ENCODE measurements around the gene TAX1BP3. TPM values are rescaled to one million over a fixed set of nuclear protein-coding genes. Genes with fewer than 3 reads are reported as not detected.

Gene TAX1BP3
- total and polyA plus RNA-seq, 2 of the 13 experiments (the other 11 are each of a cell fraction or from before 2014, with no cell fraction given) = 16.7 to 45.1 TPM

GRCh38 chr17:3635474-3636153 is 32.8 kb downstream of the TAX1BP3 start (continued):
- TF ChIP-seq, protein P1, sequence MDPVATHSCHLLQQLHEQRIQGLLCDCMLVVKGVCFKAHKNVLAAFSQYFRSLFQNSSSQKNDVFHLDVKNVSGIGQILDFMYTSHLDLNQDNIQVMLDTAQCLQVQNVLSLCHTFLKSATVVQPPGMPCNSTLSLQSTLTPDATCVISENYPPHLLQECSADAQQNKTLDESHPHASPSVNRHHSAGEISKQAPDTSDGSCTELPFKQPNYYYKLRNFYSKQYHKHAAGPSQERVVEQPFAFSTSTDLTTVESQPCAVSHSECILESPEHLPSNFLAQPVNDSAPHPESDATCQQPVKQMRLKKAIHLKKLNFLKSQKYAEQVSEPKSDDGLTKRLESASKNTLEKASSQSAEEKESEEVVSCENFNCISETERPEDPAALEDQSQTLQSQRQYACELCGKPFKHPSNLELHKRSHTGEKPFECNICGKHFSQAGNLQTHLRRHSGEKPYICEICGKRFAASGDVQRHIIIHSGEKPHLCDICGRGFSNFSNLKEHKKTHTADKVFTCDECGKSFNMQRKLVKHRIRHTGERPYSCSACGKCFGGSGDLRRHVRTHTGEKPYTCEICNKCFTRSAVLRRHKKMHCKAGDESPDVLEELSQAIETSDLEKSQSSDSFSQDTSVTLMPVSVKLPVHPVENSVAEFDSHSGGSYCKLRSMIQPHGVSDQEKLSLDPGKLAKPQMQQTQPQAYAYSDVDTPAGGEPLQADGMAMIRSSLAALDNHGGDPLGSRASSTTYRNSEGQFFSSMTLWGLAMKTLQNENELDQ (CRISPR knock-in tag; IDR thresholded peaks at IDR 0.05; ENCODE audit: borderline replicate concordance) = no peak
- TF ChIP-seq MYPOP (CRISPR knock-in tag; IDR thresholded peaks at IDR 0.05) (no peak), ZNF572 (CRISPR knock-in tag; IDR thresholded peaks at IDR 0.05) (no peak), TSC22D2 (CRISPR knock-in tag; IDR thresholded peaks at IDR 0.05; ENCODE audit: borderline replicate concordance) (no peak), ZNF558 (CRISPR knock-in tag; IDR thresholded peaks at IDR 0.05; ENCODE audit: borderline replicate concordance) (no peak), ZNF136 (CRISPR knock-in tag; IDR thresholded peaks at IDR 0.05; ENCODE audit: low read depth) (no peak), ZNF10 (CRISPR knock-in tag; IDR thresholded peaks at IDR 0.05; ENCODE audit: borderline replicate concordance, low read depth) (no peak), SIX1 (CRISPR knock-in tag; IDR thresholded peaks at IDR 0.05; ENCODE audit: borderline replicate concordance) (no peak), POLR2AphosphoS2 (IDR thresholded peaks at IDR 0.05; ENCODE audit: low read depth, low read length) (no peak), ZNF44 (CRISPR knock-in tag; IDR thresholded peaks at IDR 0.05) (no peak), CEBPZ (IDR thresholded peaks at IDR 0.05; ENCODE audit: low read length) (no peak), SSRP1 (CRISPR knock-in tag; IDR thresholded peaks at IDR 0.05) (no peak), ZNF343 (CRISPR knock-in tag; IDR thresholded peaks at IDR 0.05) (no peak), ZNF766 (CRISPR knock-in tag; IDR thresholded peaks at IDR 0.05; ENCODE audit: borderline replicate concordance) (no peak), HNF1B (CRISPR knock-in tag; IDR thresholded peaks at IDR 0.05) (peak; percentile 25; the same call in 1 of the 2 replicates), HOXD1 (CRISPR knock-in tag; IDR thresholded peaks at IDR 0.05) (no peak), RCOR2 (CRISPR knock-in tag; IDR thresholded peaks at IDR 0.05) (no peak), CEBPG (CRISPR knock-in tag; IDR thresholded peaks at IDR 0.05) (no peak), ZBTB21 (CRISPR knock-in tag; IDR thresholded peaks at IDR 0.05) (no peak), HDAC6 (IDR thresholded peaks at IDR 0.05; ENCODE audit: low read depth, low read length) (no peak)
- TF ChIP-seq, protein P2, sequence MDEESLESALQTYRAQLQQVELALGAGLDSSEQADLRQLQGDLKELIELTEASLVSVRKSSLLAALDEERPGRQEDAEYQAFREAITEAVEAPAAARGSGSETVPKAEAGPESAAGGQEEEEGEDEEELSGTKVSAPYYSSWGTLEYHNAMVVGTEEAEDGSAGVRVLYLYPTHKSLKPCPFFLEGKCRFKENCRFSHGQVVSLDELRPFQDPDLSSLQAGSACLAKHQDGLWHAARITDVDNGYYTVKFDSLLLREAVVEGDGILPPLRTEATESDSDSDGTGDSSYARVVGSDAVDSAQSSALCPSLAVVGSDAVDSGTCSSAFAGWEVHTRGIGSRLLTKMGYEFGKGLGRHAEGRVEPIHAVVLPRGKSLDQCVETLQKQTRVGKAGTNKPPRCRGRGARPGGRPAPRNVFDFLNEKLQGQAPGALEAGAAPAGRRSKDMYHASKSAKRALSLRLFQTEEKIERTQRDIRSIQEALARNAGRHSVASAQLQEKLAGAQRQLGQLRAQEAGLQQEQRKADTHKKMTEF (CRISPR knock-in tag; IDR thresholded peaks at IDR 0.05) = no peak; the same call in 1 of the 2 replicates
